HG02759 (cell line): ENCODE results near the gene EBF3.

Source experiments
- ATAC-seq: cut with Tn5 transposase; IDR thresholded peaks from one replicate; pipeline ENCODE4 v1.9.1; 2021; ENCODE audit warnings: mild to moderate bottlenecking, moderate library complexity; ENCODE audit not compliant: unreplicated experiment

Gene EBF3

GRCh38 chr10:129960481-129961156 is 3.5 kb downstream of the EBF3 start:
- no peak for ATAC-seq

- ATAC-seq: no peak
Measured at GRCh38 chr10:129959544-129960480, 4.3 kb downstream of the EBF3 start.

- ATAC-seq: no peak
Measured at GRCh38 chr10:129958629-129959543, 5.2 kb downstream of the EBF3 start.

- no peak for ATAC-seq
Measured at GRCh38 chr10:129958148-129958628, 5.9 kb downstream of the EBF3 start.

GRCh38 chr10:129956876-129957673 is 7.0 kb downstream of the EBF3 start:
- ATAC-seq: no peak

GRCh38 chr10:129956286-129956670 is 7.8 kb downstream of the EBF3 start:
- no peak for ATAC-seq

GRCh38 chr10:129955601-129956285 is 8.3 kb downstream of the EBF3 start:
- ATAC-seq: no peak

GRCh38 chr10:129954492-129955315 is 9.4 kb downstream of the EBF3 start:
- ATAC-seq: no peak

GRCh38 chr10:129953119-129954051 is 10.7 kb downstream of the EBF3 start:
- no peak for ATAC-seq

- no peak for ATAC-seq
Measured at GRCh38 chr10:129952378-129953118, 11.5 kb downstream of the EBF3 start.

GRCh38 chr10:129951970-129952265 is 12.2 kb downstream of the EBF3 start:
- ATAC-seq: no peak

- ATAC-seq: no peak
Measured at GRCh38 chr10:129951101-129951969, 12.7 kb downstream of the EBF3 start.

GRCh38 chr10:129950676-129951075 is 13.4 kb downstream of the EBF3 start:
- no peak for ATAC-seq

- ATAC-seq: no peak
Measured at GRCh38 chr10:129949891-129950291, 14.2 kb downstream of the EBF3 start.

GRCh38 chr10:129949411-129949810 is 14.7 kb downstream of the EBF3 start:
- ATAC-seq: no peak

GRCh38 chr10:129946859-129947258 is 17.2 kb downstream of the EBF3 start:
- no peak for ATAC-seq
